CD14-positive monocyte (primary cell): ENCODE data around the gene DCLRE1B. TPM values are rescaled to one million over a fixed set of nuclear protein-coding genes. Genes with fewer than 3 reads are reported as not detected.

Source experiments
- DNase-seq, 3 donors: peaks; one replicate each; pipeline ENCODE4 v3.0.0-alpha.2; 2011 to 2022
- H2AFZ ChIP-seq: 2 replicates; pipeline ENCODE4 v1.6.0; 2012; ENCODE audit warnings: mild to moderate bottlenecking, low read depth, low read length, inconsistent platforms; ENCODE audit not compliant: insufficient read depth, poor library complexity, severe bottlenecking
- H3K27ac ChIP-seq, 2 donors: 1 replicate in 1 of 2; 2 replicates in 1 of 2; pipeline ENCODE4 v1.5.1; 2012 to 2013; ENCODE audit warnings: low read length in 2 of 2, control low read depth in 1 of 2, inconsistent platforms in 1 of 2, low read depth in 1 of 2, mild to moderate bottlenecking in 1 of 2
- H3K27me3 ChIP-seq, 2 donors: one replicate each; pipeline versions ENCODE4 v1.6.0 to v1.6.1; 2011 to 2013; ENCODE audit warnings: low read length in 2 of 2; ENCODE audit not compliant: control insufficient read depth in 2 of 2, insufficient read depth in 2 of 2
- H3K36me3 ChIP-seq, 2 donors: replicated peaks in 1 of 2; 1 replicate in 1 of 2; 2 replicates in 1 of 2; pipeline versions ENCODE4 v1.5.1 to v1.6.1; 2012 to 2013; ENCODE audit warnings: low read length in 2 of 2, control low read depth in 1 of 2, inconsistent platforms in 1 of 2, mild to moderate bottlenecking in 1 of 2; ENCODE audit not compliant: insufficient read depth in 2 of 2, control insufficient read depth in 1 of 2
- H3K4me1 ChIP-seq, 2 donors: 1 replicate in 1 of 2; 2 replicates in 1 of 2; pipeline versions ENCODE4 v1.5.1 to v1.6.1; 2012 to 2013; ENCODE audit warnings: low read length in 2 of 2, control low read depth in 1 of 2, inconsistent platforms in 1 of 2, mild to moderate bottlenecking in 1 of 2, moderate library complexity in 1 of 2; ENCODE audit not compliant: insufficient read depth in 2 of 2, control insufficient read depth in 1 of 2
- H3K4me2 ChIP-seq: replicated peaks from 2 replicates; pipeline ENCODE3; 2012; ENCODE audit warnings: low read length, moderate library complexity, mild to moderate bottlenecking; ENCODE audit not compliant: poor library complexity, severe bottlenecking; ENCODE audit errors: extremely low read depth
- H3K4me3 ChIP-seq, 3 experiments: fragments of 200-600 bp in 1 of 3; sonication (generic) in 1 of 3; replicated peaks in 1 of 3; 1 replicate in 2 of 3; 2 replicates in 1 of 3; pipeline ENCODE4 v1.5.1; 2011 to 2013; ENCODE audit warnings: low read length in 3 of 3, mild to moderate bottlenecking in 3 of 3, control low read depth in 2 of 3, low read depth in 2 of 3, inconsistent platforms in 1 of 3, moderate library complexity in 1 of 3
- H3K79me2 ChIP-seq: 2 replicates; pipeline ENCODE4 v1.6.0; 2012; ENCODE audit warnings: mild to moderate bottlenecking, control low read depth, inconsistent platforms, low read length, moderate library complexity; ENCODE audit not compliant: insufficient read depth
- H3K9ac ChIP-seq: 2 replicates; pipeline ENCODE4 v1.6.0; 2017; ENCODE audit warnings: low read length, mild to moderate bottlenecking; ENCODE audit not compliant: insufficient read depth, poor library complexity, severe bottlenecking
- H3K9me3 ChIP-seq, 2 donors: replicated peaks in 1 of 2; 1 replicate in 1 of 2; 2 replicates in 1 of 2; pipeline versions ENCODE4 v1.5.1 to v1.6.1; 2012 to 2013; ENCODE audit warnings: low read length in 2 of 2, control low read depth in 1 of 2; ENCODE audit not compliant: control insufficient read depth in 1 of 2, insufficient read depth in 1 of 2
- H4K20me1 ChIP-seq: 2 replicates; pipeline ENCODE4 v1.6.0; 2012; ENCODE audit warnings: mild to moderate bottlenecking, low read length, control low read depth, moderate library complexity; ENCODE audit not compliant: insufficient read depth
- H3K27ac Mint-ChIP-seq, 7 donors: one replicate each; pipeline ENCODE4 v1.8.0; 2020; ENCODE audit warnings: mild to moderate bottlenecking in 7 of 7, mixed read lengths in 7 of 7, moderate library complexity in 6 of 7, inconsistent platforms in 2 of 7
- H3K27me3 Mint-ChIP-seq, 3 donors: one replicate each; pipeline ENCODE4 v1.8.0; 2021 to 2022; ENCODE audit warnings: low read depth in 3 of 3, mild to moderate bottlenecking in 3 of 3, mixed read lengths in 3 of 3, moderate library complexity in 3 of 3, inconsistent platforms in 1 of 3
- H3K36me3 Mint-ChIP-seq, 2 donors: one replicate each; pipeline ENCODE4 v1.8.0; 2020; ENCODE audit warnings: mixed read lengths in 2 of 2, inconsistent platforms in 1 of 2, mild to moderate bottlenecking in 1 of 2
- H3K4me1 Mint-ChIP-seq: one replicate; pipeline ENCODE4 v1.8.0; 2020; ENCODE audit warnings: mild to moderate bottlenecking, mixed read lengths
- H3K4me3 Mint-ChIP-seq, 2 donors: one replicate each; pipeline ENCODE4 v1.8.0; 2020; ENCODE audit warnings: mild to moderate bottlenecking in 2 of 2, mixed read lengths in 2 of 2, moderate library complexity in 1 of 2
- H3K9me3 Mint-ChIP-seq, 7 donors: one replicate each; pipeline ENCODE4 v1.8.0; 2020 to 2022; ENCODE audit warnings: mixed read lengths in 7 of 7, mild to moderate bottlenecking in 6 of 7, moderate library complexity in 6 of 7, inconsistent platforms in 2 of 7
- CTCF ChIP-seq: fragments of 200-600 bp; IDR thresholded peaks from one replicate; pipeline ENCODE4 v1.8.0; 2022; ENCODE audit warnings: antibody characterized with exemption, mild to moderate bottlenecking
- WGBS: methylation state at CpG from one replicate; pipeline ENCODE4 v1.1.5; 2013; ENCODE audit warnings: missing lambda C conversion rate; ENCODE audit not compliant: insufficient coverage; 5-methylcytosine and 5-hydroxymethylcytosine counted together
- intact Hi-C, 2 donors: fragments of 100-400 bp; cut with micrococcal nuclease; formaldehyde crosslinking; loops; one replicate each; pipeline versions ENCODE4 v1.15.0 to v1.15.1; 2023
- polyA plus RNA-seq, 3 donors: library from polyadenylated mRNA; depleted of rRNA in 1 of 3; unstranded in 2 of 3; stranded (reverse) in 1 of 3; fragments of 300-500 nt in 2 of 3; fragments of >200 nt in 1 of 3; fragmentation: Illumina TruSeq in 2 of 3; gene quantifications; 1 replicate in 2 of 3; 2 replicates in 1 of 3; pipeline ENCODE4 v1.2.3, GENCODE V29; 2012 to 2021

Gene DCLRE1B
- polyA plus RNA-seq, 3 donors: 3.0 to 5.7 (median 4.5) TPM

- Histone ChIP-seq H3K4me3 (peak overlapping the region in 1 of 3 experiments; percentile 31), H4K20me1 (peaks cover 88% of the 10 kb centered on the region), H3K9me3 (no peaks in the 10 kb centered on the region), H3K79me2 (peaks cover 100% of the 10 kb centered on the region), H3K27me3 (no peaks in the 10 kb centered on the region), H2AFZ (no peak overlapping the region), H3K9ac (no peak overlapping the region), H3K36me3 (no peaks in the 10 kb centered on the region), H3K4me2 (peak overlapping the region; percentile 20), H3K27ac (peak overlapping the region in 1 of 2 donors; percentile 99), H3K4me1 (peaks cover 52 to 76% of the 10 kb centered on the region in 2 donors)
- H3K36me3 Mint-ChIP-seq: peaks cover 9 to 22% of the 10 kb centered on the region in 2 donors
- intact Hi-C loops: loop anchor here (5.0 kb wide), 2 partner anchors 62 to 67 kb away; partner anchors contain the start of gene PTPN22 (in 1 of the 2)
- peaks cover 83% of the 10 kb centered on the region for H3K4me1 Mint-ChIP-seq
- peaks cover 0 to 3% (median 0%) of the 10 kb centered on the region in 3 donors for H3K27me3 Mint-ChIP-seq
- DNase-seq: no peak
- H3K9me3 Mint-ChIP-seq: peaks cover 0 to 4% (median 0%) of the 10 kb centered on the region in 7 donors
- H3K27ac Mint-ChIP-seq: peak overlapping the region in 5 of 7 donors; percentile 33 to 99 (median 87)
- TF ChIP-seq CTCF: no peak
- peak overlapping the region in 1 of 2 donors; percentile 69 for H3K4me3 Mint-ChIP-seq
These were observed 28.9 kb downstream of the DCLRE1B start for GRCh38 chr1:113934006-113934405.

- peaks cover 9 to 25% of the 10 kb centered on the region in 2 donors for H3K36me3 Mint-ChIP-seq
- Histone ChIP-seq H3K4me3 (no peak overlapping the region), H3K36me3 (no peaks in the 10 kb centered on the region), H3K9me3 (no peaks in the 10 kb centered on the region), H3K9ac (no peak overlapping the region), H3K4me2 (peak overlapping the region; percentile 20), H3K4me1 (peaks cover 58 to 82% of the 10 kb centered on the region in 2 donors), H3K27ac (peak overlapping the region in 1 of 2 donors; percentile 99), H4K20me1 (peaks cover 94% of the 10 kb centered on the region), H3K27me3 (no peaks in the 10 kb centered on the region), H3K79me2 (peaks cover 100% of the 10 kb centered on the region), H2AFZ (no peak overlapping the region)
- H3K4me1 Mint-ChIP-seq: peaks cover 89% of the 10 kb centered on the region
- H3K4me3 Mint-ChIP-seq: no peak overlapping the region
- TF ChIP-seq CTCF: no peak
- peak overlapping the region in 4 of 7 donors; percentile 15 to 88 (median 42) for H3K27ac Mint-ChIP-seq
- peaks cover 0 to 2% (median 0%) of the 10 kb centered on the region in 3 donors for H3K27me3 Mint-ChIP-seq
- no peak for DNase-seq
- H3K9me3 Mint-ChIP-seq: peaks cover 0 to 4% (median 0%) of the 10 kb centered on the region in 7 donors
- WGBS: 70% methylated on average over 2 of the region's 5 CpGs
- intact Hi-C loops: loop anchor here (5.0 kb wide), 2 partner anchors 62 to 67 kb away; partner anchors contain the start of gene PTPN22 (in 1 of the 2)
These were observed 29.5 kb downstream of the DCLRE1B start for GRCh38 chr1:113934511-113935055.
